Measurements from ENCODE around the gene MINDY4B. TPM values are rescaled to one million over a fixed set of nuclear protein-coding genes. Genes with fewer than 3 reads are reported as not detected.

Gene MINDY4B
- under 1 TPM in 1 of 4 donors, not detected in 3; 0.16 TPM for polyA plus RNA-seq
- long read RNA-seq, donor 1: 0 reads
- long read RNA-seq, donor 2: 0 reads
- long read RNA-seq, donor 3: 0 reads
- long read RNA-seq, donor 4: 0 reads
- long read RNA-seq, donor 5: 0 reads
- long read RNA-seq, donor 6: 0 reads
- long read RNA-seq, donor 7: 0 reads
- long read RNA-seq, donor 8: 0 reads
- long read RNA-seq, donor 9: 0 reads
- long read RNA-seq, donor 10: 0 reads

- no peak for FAIRE-seq
- H3K27me3 ChIP-seq (ENCODE audit: control insufficient read depth in 3 of 3, insufficient read depth in 3 of 3, low read length in 3 of 3): no peaks in the 10 kb centered on the region
- 74 to 88% (median 79%) methylated on average over 4 of the region's 4 CpGs for WGBS, 3 donors
These were observed at the start of gene MINDY4B for GRCh38 chr3:150905339-150905738. Gene MINDY4B (minus strand): TSS chr3:150905439. CDS start chr3:150905439, 0 bp downstream.

GRCh38 chr3:150951923-150952322, 46.7 kb upstream of the MINDY4B start:
- no peaks in the 10 kb centered on the region for H3K9me3 ChIP-seq (ENCODE audit: control insufficient read depth in 2 of 2, insufficient read depth in 1 of 2, low read depth in 1 of 2, low read length in 1 of 2)
- no peaks in the 10 kb centered on the region for H3K27me3 ChIP-seq (ENCODE audit: control insufficient read depth in 3 of 3, insufficient read depth in 3 of 3, low read length in 3 of 3)
- H3K27ac ChIP-seq (ENCODE audit: low read depth in 1 of 3, low read length in 2 of 3): no peak overlapping the region
- no peak overlapping the region for H3K4me3 ChIP-seq (ENCODE audit: low read depth in 1 of 3, low read length in 3 of 3)
- DNase-seq (no peak), FAIRE-seq (no peak)
- no peaks in the 10 kb centered on the region for H3K4me1 ChIP-seq (ENCODE audit: control insufficient read depth in 3 of 3, insufficient read depth in 2 of 3, low read depth in 1 of 3, low read length in 2 of 3)
- H3K36me3 ChIP-seq (ENCODE audit: control insufficient read depth in 3 of 3, insufficient read depth in 2 of 3, low read depth in 1 of 3, low read length in 3 of 3): no peaks in the 10 kb centered on the region
- WGBS, 3 donors: 90 to 96% (median 94%) methylated on average over 13 of the region's 13 CpGs

More at GRCh38 chr3:150905339-150905738, at the start of gene MINDY4B:
- Histone ChIP-seq H3K4me3 (ENCODE audit: low read depth in 1 of 3, low read length in 3 of 3) (no peak within 1 kb of the TSS), H3K4me1 (ENCODE audit: control insufficient read depth in 3 of 3, insufficient read depth in 2 of 3, low read depth in 1 of 3, low read length in 2 of 3) (no peaks in the 10 kb centered on the region), H3K9me3 (ENCODE audit: control insufficient read depth in 2 of 2, insufficient read depth in 1 of 2, low read depth in 1 of 2, low read length in 1 of 2) (no peaks in the 10 kb centered on the region), H3K36me3 (ENCODE audit: control insufficient read depth in 3 of 3, insufficient read depth in 2 of 3, low read depth in 1 of 3, low read length in 3 of 3) (no peaks in the 10 kb centered on the region), H3K27ac (ENCODE audit: low read depth in 1 of 3, low read length in 2 of 3) (no peak within 1 kb of the TSS)
- no peak for DNase-seq

GRCh38 chr3:150945226-150946032, 40.2 kb upstream of the MINDY4B start:
- no peak for FAIRE-seq
- Histone ChIP-seq H3K27me3 (ENCODE audit: control insufficient read depth in 3 of 3, insufficient read depth in 3 of 3, low read length in 3 of 3) (no peaks in the 10 kb centered on the region), H3K4me3 (ENCODE audit: low read depth in 1 of 3, low read length in 3 of 3) (no peak overlapping the region), H3K36me3 (ENCODE audit: control insufficient read depth in 3 of 3, insufficient read depth in 2 of 3, low read depth in 1 of 3, low read length in 3 of 3) (no peaks in the 10 kb centered on the region), H3K9me3 (ENCODE audit: control insufficient read depth in 2 of 2, insufficient read depth in 1 of 2, low read depth in 1 of 2, low read length in 1 of 2) (peaks cover 0 to 6% of the 10 kb centered on the region in 2 donors), H3K27ac (ENCODE audit: low read depth in 1 of 3, low read length in 2 of 3) (no peak overlapping the region), H3K4me1 (ENCODE audit: control insufficient read depth in 3 of 3, insufficient read depth in 2 of 3, low read depth in 1 of 3, low read length in 2 of 3) (no peaks in the 10 kb centered on the region)
- 57 to 65% (median 64%) methylated on average over 3 of the region's 3 CpGs for WGBS, 3 donors
- DNase-seq: no peak

GRCh38 chr3:150942221-150942620, 37.0 kb upstream of the MINDY4B start:
- Histone ChIP-seq H3K9me3 (ENCODE audit: control insufficient read depth in 2 of 2, insufficient read depth in 1 of 2, low read depth in 1 of 2, low read length in 1 of 2) (peaks cover 0 to 6% of the 10 kb centered on the region in 2 donors), H3K27me3 (ENCODE audit: control insufficient read depth in 3 of 3, insufficient read depth in 3 of 3, low read length in 3 of 3) (no peaks in the 10 kb centered on the region), H3K27ac (ENCODE audit: low read depth in 1 of 3, low read length in 2 of 3) (no peak overlapping the region), H3K4me1 (ENCODE audit: control insufficient read depth in 3 of 3, insufficient read depth in 2 of 3, low read depth in 1 of 3, low read length in 2 of 3) (no peaks in the 10 kb centered on the region), H3K36me3 (ENCODE audit: control insufficient read depth in 3 of 3, insufficient read depth in 2 of 3, low read depth in 1 of 3, low read length in 3 of 3) (no peaks in the 10 kb centered on the region), H3K4me3 (ENCODE audit: low read depth in 1 of 3, low read length in 3 of 3) (no peak overlapping the region)
- FAIRE-seq (no peak), DNase-seq (no peak)
- 90 to 92% (median 91%) methylated on average over 3 of the region's 3 CpGs for WGBS, 3 donors

GRCh38 chr3:150936693-150937092, 31.5 kb upstream of the MINDY4B start:
- no peak for DNase-seq
- H3K27me3 ChIP-seq (ENCODE audit: control insufficient read depth in 3 of 3, insufficient read depth in 3 of 3, low read length in 3 of 3): no peaks in the 10 kb centered on the region
- H3K9me3 ChIP-seq (ENCODE audit: control insufficient read depth in 2 of 2, insufficient read depth in 1 of 2, low read depth in 1 of 2, low read length in 1 of 2): no peaks in the 10 kb centered on the region
- H3K4me3 ChIP-seq (ENCODE audit: low read depth in 1 of 3, low read length in 3 of 3): no peak overlapping the region
- FAIRE-seq: no peak
- no peak overlapping the region for H3K27ac ChIP-seq (ENCODE audit: low read depth in 1 of 3, low read length in 2 of 3)
- 57 to 66% (median 62%) methylated on average over 2 of the region's 2 CpGs for WGBS, 3 donors
- H3K36me3 ChIP-seq (ENCODE audit: control insufficient read depth in 3 of 3, insufficient read depth in 2 of 3, low read depth in 1 of 3, low read length in 3 of 3): no peaks in the 10 kb centered on the region
- H3K4me1 ChIP-seq (ENCODE audit: control insufficient read depth in 3 of 3, insufficient read depth in 2 of 3, low read depth in 1 of 3, low read length in 2 of 3): no peaks in the 10 kb centered on the region

GRCh38 chr3:150933473-150933995, 28.3 kb upstream of the MINDY4B start:
- H3K9me3 ChIP-seq (ENCODE audit: control insufficient read depth in 2 of 2, insufficient read depth in 1 of 2, low read depth in 1 of 2, low read length in 1 of 2): no peaks in the 10 kb centered on the region
- 22 to 27% (median 26%) methylated on average over 1 of the region's 1 CpG for WGBS, 3 donors

GRCh38 chr3:150931745-150932144, 26.5 kb upstream of the MINDY4B start:
- FAIRE-seq: no peak
- no peaks in the 10 kb centered on the region for H3K4me1 ChIP-seq (ENCODE audit: control insufficient read depth in 3 of 3, insufficient read depth in 2 of 3, low read depth in 1 of 3, low read length in 2 of 3)
- H3K27ac ChIP-seq (ENCODE audit: low read depth in 1 of 3, low read length in 2 of 3): no peak overlapping the region
- WGBS, 3 donors: 74 to 82% (median 80%) methylated on average over 1 of the region's 1 CpG
- H3K9me3 ChIP-seq (ENCODE audit: control insufficient read depth in 2 of 2, insufficient read depth in 1 of 2, low read depth in 1 of 2, low read length in 1 of 2): no peaks in the 10 kb centered on the region
- H3K36me3 ChIP-seq (ENCODE audit: control insufficient read depth in 3 of 3, insufficient read depth in 2 of 3, low read depth in 1 of 3, low read length in 3 of 3): no peaks in the 10 kb centered on the region
- no peak overlapping the region for H3K4me3 ChIP-seq (ENCODE audit: low read depth in 1 of 3, low read length in 3 of 3)
- H3K27me3 ChIP-seq (ENCODE audit: control insufficient read depth in 3 of 3, insufficient read depth in 3 of 3, low read length in 3 of 3): peaks cover 0 to 2% (median 0%) of the 10 kb centered on the region in 3 donors
- DNase-seq: no peak

More at GRCh38 chr3:150933473-150933995, 28.3 kb upstream of the MINDY4B start:
- no peak for FAIRE-seq
- peaks cover 0 to 2% (median 0%) of the 10 kb centered on the region in 3 donors for H3K27me3 ChIP-seq (ENCODE audit: control insufficient read depth in 3 of 3, insufficient read depth in 3 of 3, low read length in 3 of 3)
- H3K4me3 ChIP-seq (ENCODE audit: low read depth in 1 of 3, low read length in 3 of 3): no peak overlapping the region
- H3K27ac ChIP-seq (ENCODE audit: low read depth in 1 of 3, low read length in 2 of 3): no peak overlapping the region
- no peaks in the 10 kb centered on the region for H3K4me1 ChIP-seq (ENCODE audit: control insufficient read depth in 3 of 3, insufficient read depth in 2 of 3, low read depth in 1 of 3, low read length in 2 of 3)
- H3K36me3 ChIP-seq (ENCODE audit: control insufficient read depth in 3 of 3, insufficient read depth in 2 of 3, low read depth in 1 of 3, low read length in 3 of 3): no peaks in the 10 kb centered on the region
- no peak for DNase-seq

- Histone ChIP-seq H3K27ac (ENCODE audit: low read depth in 1 of 3, low read length in 2 of 3) (no peak overlapping the region), H3K27me3 (ENCODE audit: control insufficient read depth in 3 of 3, insufficient read depth in 3 of 3, low read length in 3 of 3) (peaks cover 0 to 2% (median 0%) of the 10 kb centered on the region in 3 donors), H3K4me1 (ENCODE audit: control insufficient read depth in 3 of 3, insufficient read depth in 2 of 3, low read depth in 1 of 3, low read length in 2 of 3) (no peaks in the 10 kb centered on the region), H3K4me3 (ENCODE audit: low read depth in 1 of 3, low read length in 3 of 3) (no peak overlapping the region), H3K36me3 (ENCODE audit: control insufficient read depth in 3 of 3, insufficient read depth in 2 of 3, low read depth in 1 of 3, low read length in 3 of 3) (no peaks in the 10 kb centered on the region), H3K9me3 (ENCODE audit: control insufficient read depth in 2 of 2, insufficient read depth in 1 of 2, low read depth in 1 of 2, low read length in 1 of 2) (no peaks in the 10 kb centered on the region)
- DNase-seq: no peak
- no peak for FAIRE-seq
- 64 to 74% (median 69%) methylated on average over 3 of the region's 3 CpGs for WGBS, 3 donors
These were observed 25.6 kb upstream of the MINDY4B start for GRCh38 chr3:150930839-150931238.

All from small intestine (tissue), 16 donors.